GM18867 (cell line): ENCODE results near the gene PLSCR1.
"Not testable (repeated sequence)": the region's sequence is repeated elsewhere in the genome, so short reads cannot be mapped to it uniquely, and the experiment has no call there.

Experiments
- ATAC-seq: cut with Tn5 transposase; IDR thresholded peaks from one replicate; pipeline ENCODE4 v1.9.1; 2021; ENCODE audit warnings: mild to moderate bottlenecking, moderate library complexity; ENCODE audit not compliant: unreplicated experiment

The PLSCR1 gene

GRCh38 chr3:146550743-146551510 is 6.5 kb upstream of the PLSCR1 start:
- ATAC-seq: peak; percentile 85

GRCh38 chr3:146550070-146550615 is 5.7 kb upstream of the PLSCR1 start:
- ATAC-seq: no peak

GRCh38 chr3:146547235-146547835 is 2.9 kb upstream of the PLSCR1 start:
- ATAC-seq: no peak

GRCh38 chr3:146546366-146546965 is 2.1 kb upstream of the PLSCR1 start:
- no peak for ATAC-seq

GRCh38 chr3:146544929-146545528 is 622 bp upstream of the PLSCR1 start:
- peak; percentile 10 for ATAC-seq

GRCh38 chr3:146543461-146544001 is 876 bp downstream of the PLSCR1 start:
- peak; percentile 23 for ATAC-seq

GRCh38 chr3:146542978-146543377 is 1.4 kb downstream of the PLSCR1 start:
- no peak for ATAC-seq

GRCh38 chr3:146542179-146542578 is 2.2 kb downstream of the PLSCR1 start:
- ATAC-seq: no peak

GRCh38 chr3:146540978-146541377 is 3.4 kb downstream of the PLSCR1 start:
- no peak for ATAC-seq

- no peak for ATAC-seq
These were observed 4.2 kb downstream of the PLSCR1 start for GRCh38 chr3:146540236-146540635.

GRCh38 chr3:146539315-146539714 is 5.1 kb downstream of the PLSCR1 start:
- ATAC-seq: no peak

- no peak for ATAC-seq
These were observed 6.8 kb downstream of the PLSCR1 start for GRCh38 chr3:146537603-146538002.

GRCh38 chr3:146536681-146537080 is 7.7 kb downstream of the PLSCR1 start:
- no peak for ATAC-seq

- ATAC-seq: no peak
These were observed 12.0 kb downstream of the PLSCR1 start for GRCh38 chr3:146532406-146532805.

- no peak for ATAC-seq
These were observed 13.8 kb downstream of the PLSCR1 start for GRCh38 chr3:146530609-146531008.

GRCh38 chr3:146529021-146529420 is 15.4 kb downstream of the PLSCR1 start:
- ATAC-seq: no peak

- no peak for ATAC-seq
These were observed 19.4 kb downstream of the PLSCR1 start for GRCh38 chr3:146524961-146525360.

GRCh38 chr3:146523531-146523930 is 20.9 kb downstream of the PLSCR1 start:
- ATAC-seq: no peak

GRCh38 chr3:146522174-146523158 is 21.9 kb downstream of the PLSCR1 start:
- not testable (repeated sequence) for ATAC-seq

- ATAC-seq: no peak
These were observed 23.0 kb downstream of the PLSCR1 start for GRCh38 chr3:146521394-146521793.
